IPS-18a (cell line): ENCODE data around the gene P4HA2.

ENCODE experiments used
- H3K27ac ChIP-seq: one replicate; pipeline ENCODE4 v1.5.1; 2013; ENCODE audit warnings: low read length
- H3K27me3 ChIP-seq: one replicate; pipeline ENCODE4 v1.6.1; 2013; ENCODE audit warnings: mild to moderate bottlenecking, low read length; ENCODE audit not compliant: control insufficient read depth, insufficient read depth
- H3K36me3 ChIP-seq: one replicate; pipeline ENCODE4 v1.6.1; 2013; ENCODE audit warnings: low read depth, low read length; ENCODE audit not compliant: control insufficient read depth
- H3K4me1 ChIP-seq: one replicate; pipeline ENCODE4 v1.6.1; 2013; ENCODE audit warnings: low read depth, low read length; ENCODE audit not compliant: control insufficient read depth
- H3K4me3 ChIP-seq: one replicate; pipeline ENCODE4 v1.5.1; 2013; ENCODE audit warnings: low read length
- H3K9ac ChIP-seq: one replicate; pipeline ENCODE4 v1.6.1; 2013; ENCODE audit warnings: mild to moderate bottlenecking, low read length, moderate library complexity
- H3K9me3 ChIP-seq: one replicate; pipeline ENCODE4 v1.6.1; 2013; ENCODE audit warnings: low read depth, low read length; ENCODE audit not compliant: control insufficient read depth

Gene P4HA2

DNA sequence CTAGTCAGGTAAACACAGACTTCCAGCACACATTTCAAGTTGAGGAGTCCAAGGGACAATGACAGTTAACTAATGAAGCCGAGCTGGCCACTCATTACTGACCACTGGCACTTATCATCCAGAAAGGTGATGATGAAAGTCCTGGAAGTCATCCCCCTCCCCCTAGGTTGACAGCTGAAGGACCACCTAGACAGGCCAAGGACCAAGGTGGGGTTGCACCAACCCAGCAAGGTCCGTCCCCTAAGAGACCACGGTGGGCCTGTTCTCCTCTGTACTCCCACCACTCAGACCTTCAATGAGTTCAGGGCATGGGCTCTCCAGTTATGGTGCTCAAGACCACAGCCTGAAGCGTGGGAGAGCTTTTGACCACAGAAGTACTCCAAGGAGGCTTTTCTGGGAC, 13.2 kb downstream of the P4HA2 start:
- H3K27ac ChIP-seq: no peak overlapping the region
- H3K9ac ChIP-seq: no peak overlapping the region
- no peaks in the 10 kb centered on the region for H3K9me3 ChIP-seq
- H3K36me3 ChIP-seq: no peaks in the 10 kb centered on the region
- H3K4me1 ChIP-seq: no peaks in the 10 kb centered on the region
- H3K4me3 ChIP-seq: no peak overlapping the region
- H3K27me3 ChIP-seq: no peaks in the 10 kb centered on the region

DNA sequence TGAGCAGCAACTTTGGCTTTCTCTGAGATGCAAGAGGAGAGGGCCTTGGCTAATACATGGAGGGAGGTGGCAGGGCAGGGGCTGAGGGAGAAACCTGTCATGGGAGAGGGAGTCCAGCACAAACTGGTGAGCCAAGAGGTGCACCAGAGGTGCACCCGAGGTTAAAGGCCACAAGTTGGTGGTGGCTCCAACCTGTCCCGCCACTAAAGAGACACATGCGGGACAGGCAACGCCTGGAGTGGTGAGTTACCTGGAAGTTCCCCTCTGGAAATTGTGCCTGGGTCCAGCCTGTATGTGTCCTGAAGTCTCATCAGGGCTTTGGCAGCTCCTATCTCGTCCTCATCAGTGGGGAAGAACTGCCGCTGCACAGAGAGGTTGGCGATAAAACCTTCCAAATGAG, 14.0 kb downstream of the P4HA2 start:
- Histone ChIP-seq H3K36me3 (no peaks in the 10 kb centered on the region), H3K9ac (no peak overlapping the region), H3K27ac (no peak overlapping the region), H3K4me1 (no peaks in the 10 kb centered on the region), H3K9me3 (no peaks in the 10 kb centered on the region), H3K4me3 (no peak overlapping the region), H3K27me3 (no peaks in the 10 kb centered on the region)

GRCh38 chr5:132211787-132212186, 15.9 kb downstream of the P4HA2 start:
- Histone ChIP-seq H3K4me1 (peaks cover 4% of the 10 kb centered on the region), H3K27me3 (no peaks in the 10 kb centered on the region), H3K9ac (no peak overlapping the region), H3K9me3 (no peaks in the 10 kb centered on the region), H3K36me3 (no peaks in the 10 kb centered on the region), H3K27ac (no peak overlapping the region), H3K4me3 (no peak overlapping the region)

GRCh38 chr5:132210944-132211343, 16.7 kb downstream of the P4HA2 start:
- Histone ChIP-seq H3K4me1 (peaks cover 4% of the 10 kb centered on the region), H3K9me3 (no peaks in the 10 kb centered on the region), H3K9ac (no peak overlapping the region), H3K27ac (no peak overlapping the region), H3K4me3 (no peak overlapping the region), H3K36me3 (no peaks in the 10 kb centered on the region), H3K27me3 (no peaks in the 10 kb centered on the region)

DNA sequence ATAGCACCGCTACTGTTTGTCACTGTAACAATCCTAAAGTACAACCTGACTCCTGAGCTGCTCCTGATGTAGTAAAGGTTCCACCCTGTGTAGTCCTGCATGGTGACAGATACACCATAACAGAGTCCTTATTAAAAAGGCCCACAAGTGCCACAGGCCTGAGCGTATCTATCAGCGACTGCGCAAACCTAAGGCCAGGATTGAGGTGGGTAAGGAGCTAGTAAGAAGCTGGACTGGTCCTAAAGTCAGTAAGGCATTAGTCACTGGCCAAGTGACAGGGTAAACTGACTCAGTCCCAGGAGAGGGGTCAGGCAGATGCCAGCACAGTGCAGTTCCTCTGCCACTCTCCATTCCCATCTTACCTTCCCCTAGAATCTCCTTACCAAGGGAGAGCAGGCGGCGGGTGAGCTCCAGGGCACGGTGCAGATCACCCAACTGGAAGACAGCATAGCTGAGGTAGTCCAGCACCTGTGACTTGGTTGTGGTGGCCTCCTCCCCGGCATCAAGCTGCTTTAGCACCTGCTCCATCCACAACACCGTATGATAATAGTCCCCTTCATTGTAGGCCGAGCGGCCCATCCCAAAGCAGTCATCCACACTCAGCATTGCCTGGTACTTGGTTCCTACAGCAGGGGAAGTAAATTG, 17.6 kb downstream of the P4HA2 start:
- H3K27me3 ChIP-seq: no peaks in the 10 kb centered on the region
- H3K9me3 ChIP-seq: no peaks in the 10 kb centered on the region
- H3K36me3 ChIP-seq: no peaks in the 10 kb centered on the region
- no peak overlapping the region for H3K4me3 ChIP-seq
- no peak overlapping the region for H3K27ac ChIP-seq
- H3K4me1 ChIP-seq: peaks cover 4% of the 10 kb centered on the region
- H3K9ac ChIP-seq: no peak overlapping the region

- Histone ChIP-seq H3K36me3 (no peaks in the 10 kb centered on the region), H3K4me1 (peaks cover 4% of the 10 kb centered on the region), H3K27ac (no peak overlapping the region)
Measured at GRCh38 chr5:132209131-132209530, 18.5 kb downstream of the P4HA2 start.

GRCh38 chr5:132207778-132208177, 19.9 kb downstream of the P4HA2 start:
- H3K36me3 ChIP-seq: no peaks in the 10 kb centered on the region
- H3K27me3 ChIP-seq: no peaks in the 10 kb centered on the region
- H3K27ac ChIP-seq: no peak overlapping the region
- H3K9ac ChIP-seq: no peak overlapping the region
- peaks cover 4% of the 10 kb centered on the region for H3K4me1 ChIP-seq
- no peak overlapping the region for H3K4me3 ChIP-seq
- no peaks in the 10 kb centered on the region for H3K9me3 ChIP-seq

More at GRCh38 chr5:132209131-132209530, 18.5 kb downstream of the P4HA2 start:
- Histone ChIP-seq H3K27me3 (no peaks in the 10 kb centered on the region), H3K9ac (no peak overlapping the region), H3K4me3 (no peak overlapping the region), H3K9me3 (no peaks in the 10 kb centered on the region)

DNA sequence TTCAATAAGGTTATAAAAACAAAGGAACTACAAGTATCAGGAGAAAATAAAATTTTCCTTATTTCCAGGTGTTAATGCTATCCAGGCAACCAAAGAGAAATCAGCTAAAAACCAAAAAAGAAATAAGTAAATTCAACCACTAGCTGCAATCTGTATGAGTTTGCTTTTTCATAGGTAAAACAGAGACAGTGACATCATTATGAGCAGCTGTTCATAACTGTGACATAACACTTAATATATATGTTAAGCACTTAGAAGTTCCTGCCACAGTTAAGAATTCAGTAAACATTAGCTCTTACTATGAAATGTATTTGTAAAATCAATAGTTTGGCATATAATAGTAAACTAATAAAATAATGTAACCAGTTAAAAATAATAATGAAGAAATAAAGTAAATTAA, 20.9 kb downstream of the P4HA2 start:
- H3K9me3 ChIP-seq: no peaks in the 10 kb centered on the region
- no peaks in the 10 kb centered on the region for H3K36me3 ChIP-seq
- H3K9ac ChIP-seq: no peak overlapping the region
- no peak overlapping the region for H3K27ac ChIP-seq
- no peak overlapping the region for H3K4me3 ChIP-seq
- H3K4me1 ChIP-seq: peaks cover 4% of the 10 kb centered on the region
- no peaks in the 10 kb centered on the region for H3K27me3 ChIP-seq

DNA sequence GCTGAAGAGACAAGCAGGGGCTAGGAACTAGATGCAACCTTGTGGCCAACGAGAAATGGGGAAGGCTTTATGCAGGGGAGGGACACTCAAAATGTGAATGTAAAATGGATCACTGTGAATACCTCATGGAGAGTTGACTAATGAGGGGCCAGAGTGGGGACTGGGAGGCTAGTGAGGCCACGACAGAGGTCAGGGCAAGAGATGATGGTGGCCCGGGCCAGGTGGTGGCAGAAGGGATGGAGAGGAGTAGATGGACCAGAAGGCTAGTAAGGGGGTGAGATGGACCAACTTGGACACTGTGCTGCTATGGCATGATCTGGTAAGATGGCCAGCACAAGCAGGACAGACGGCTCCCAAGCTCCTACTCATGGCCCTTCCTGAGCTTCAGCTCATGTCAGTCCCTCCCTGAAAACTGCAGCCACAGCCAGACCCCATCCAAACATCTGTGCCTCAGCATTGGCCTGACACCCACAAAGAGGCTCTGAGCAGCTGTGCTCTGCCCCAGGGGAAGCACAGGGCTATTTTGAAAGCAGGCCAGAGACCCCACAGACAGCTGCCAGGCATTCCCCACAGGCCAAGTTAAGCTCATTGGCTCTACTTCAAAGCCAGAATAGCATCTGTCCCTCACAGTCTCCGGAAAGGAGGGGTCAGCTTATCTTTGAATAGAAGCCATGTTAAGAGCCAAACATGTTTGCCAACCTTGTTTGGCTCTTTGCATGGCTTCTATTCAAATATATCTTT, 22.1 kb downstream of the P4HA2 start:
- H3K36me3 ChIP-seq: no peaks in the 10 kb centered on the region
- H3K9ac ChIP-seq: no peak overlapping the region
- no peak overlapping the region for H3K27ac ChIP-seq
- H3K27me3 ChIP-seq: no peaks in the 10 kb centered on the region
- peaks cover 4% of the 10 kb centered on the region for H3K4me1 ChIP-seq
- no peaks in the 10 kb centered on the region for H3K9me3 ChIP-seq
- H3K4me3 ChIP-seq: no peak overlapping the region

DNA sequence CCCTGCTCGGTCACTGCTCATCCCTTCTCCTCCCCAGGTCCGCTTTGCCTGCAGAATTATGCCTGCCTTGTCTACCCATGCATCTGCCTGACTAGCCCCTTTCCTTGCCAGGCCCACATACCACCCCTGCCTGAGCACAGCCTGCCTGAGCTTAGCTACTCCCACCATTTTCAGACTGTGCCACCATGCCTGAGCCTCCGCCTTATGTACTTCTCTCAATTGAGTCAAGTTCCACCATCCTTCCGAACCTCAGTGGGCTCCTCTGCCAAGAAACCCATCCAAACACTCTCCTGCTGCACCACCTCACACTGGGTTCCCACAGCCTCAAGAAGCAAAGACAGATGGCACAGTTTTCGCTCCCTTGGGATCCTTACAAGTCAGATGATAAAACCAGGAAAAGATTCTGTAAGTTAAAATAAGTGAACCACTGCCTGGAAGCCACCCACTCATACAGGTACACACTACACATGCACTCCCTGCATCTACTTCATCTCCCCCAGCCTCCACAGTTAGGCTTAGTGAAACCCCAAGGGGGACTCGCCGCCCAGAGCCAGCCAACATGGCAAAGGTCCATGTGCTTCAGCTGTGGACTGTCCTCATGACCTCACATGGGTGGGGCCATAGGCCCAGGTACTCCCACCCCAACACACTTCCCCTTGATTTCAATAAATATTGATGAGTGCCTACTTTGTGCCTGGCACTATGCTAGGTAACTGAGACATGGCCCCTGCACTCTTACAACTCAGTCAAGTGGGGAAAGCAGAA, 23.1 kb downstream of the P4HA2 start:
- Histone ChIP-seq H3K36me3 (no peaks in the 10 kb centered on the region), H3K4me1 (peaks cover 4% of the 10 kb centered on the region), H3K27ac (no peak overlapping the region), H3K9me3 (no peaks in the 10 kb centered on the region), H3K9ac (no peak overlapping the region), H3K27me3 (no peaks in the 10 kb centered on the region), H3K4me3 (no peak overlapping the region)

DNA sequence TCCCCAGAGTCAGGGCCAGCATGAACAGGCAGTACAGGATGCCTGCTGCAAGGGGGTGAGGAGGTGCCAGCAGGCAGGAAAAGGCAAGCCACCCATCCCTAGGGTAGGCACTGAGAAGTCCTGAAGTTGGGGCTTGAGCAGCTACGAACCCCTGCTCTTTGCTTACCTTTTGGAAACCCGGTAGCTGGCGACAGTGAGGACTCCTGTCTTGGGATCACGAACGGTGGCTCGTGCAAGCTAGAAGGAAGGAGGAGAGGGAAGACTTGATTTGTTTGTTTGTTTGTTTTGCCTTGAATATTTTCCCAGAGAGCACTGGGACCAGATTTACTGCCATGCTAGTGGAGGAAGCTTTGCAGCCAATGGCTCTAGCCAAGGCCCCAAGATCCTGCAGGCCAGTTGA, 23.7 kb downstream of the P4HA2 start:
- Histone ChIP-seq H3K36me3 (no peaks in the 10 kb centered on the region), H3K27ac (no peak overlapping the region), H3K9ac (no peak overlapping the region)

More for the DNA sequence above, 23.7 kb downstream of the P4HA2 start:
- Histone ChIP-seq H3K27me3 (no peaks in the 10 kb centered on the region), H3K4me3 (no peak overlapping the region), H3K9me3 (no peaks in the 10 kb centered on the region), H3K4me1 (peaks cover 4% of the 10 kb centered on the region)
